KOPT-K1 (cell line): Measurements from ENCODE around the gene LAMTOR2.

ENCODE experiments used
- H3K27ac ChIP-seq: fragments of 200-600 bp; sonication (generic); 2 replicates; pipeline ENCODE4 v1.5.1; 2016; ENCODE audit warnings: antibody characterized with exemption, mild to moderate bottlenecking, low read depth, low read length; ENCODE audit not compliant: poor library complexity, severe bottlenecking
- H3K36me3 ChIP-seq: fragments of 200-600 bp; sonication (generic); 2 replicates; pipeline ENCODE4 v1.5.1; 2017; ENCODE audit warnings: antibody characterized with exemption, mild to moderate bottlenecking, low read length, moderate library complexity; ENCODE audit not compliant: insufficient read depth
- H3K9me3 ChIP-seq: fragments of 200-600 bp; sonication (generic); 2 replicates; pipeline ENCODE4 v1.5.1; 2017; ENCODE audit warnings: antibody characterized with exemption, low read length, mild to moderate bottlenecking; ENCODE audit not compliant: insufficient read depth, poor library complexity, severe bottlenecking

LAMTOR2 gene

GRCh38 chr1:156054500-156055280 is at the start of gene LAMTOR2:
LAMTOR2 (plus strand) TSS chr1:156054782; CDS start chr1:156054890, 108 bp downstream.
- peaks cover 34% of the 10 kb centered on the region for H3K36me3 ChIP-seq
- H3K9me3 ChIP-seq = no peaks in the 10 kb centered on the region
- peak within 1 kb of the TSS; percentile 83 for H3K27ac ChIP-seq

- Histone ChIP-seq H3K36me3 (peaks cover 28% of the 10 kb centered on the region), H3K9me3 (no peaks in the 10 kb centered on the region), H3K27ac (peak overlapping the region; percentile 72)
Observed at GRCh38 chr1:156004843-156005584, 49.6 kb upstream of the LAMTOR2 start.

GRCh38 chr1:156006666-156007376 is 47.8 kb upstream of the LAMTOR2 start:
- Histone ChIP-seq H3K36me3 (peaks cover 46% of the 10 kb centered on the region), H3K9me3 (no peaks in the 10 kb centered on the region), H3K27ac (no peak overlapping the region)

GRCh38 chr1:156009404-156009803 is 45.2 kb upstream of the LAMTOR2 start:
- H3K27ac ChIP-seq = no peak overlapping the region
- no peaks in the 10 kb centered on the region for H3K9me3 ChIP-seq
- H3K36me3 ChIP-seq = peaks cover 72% of the 10 kb centered on the region

DNA sequence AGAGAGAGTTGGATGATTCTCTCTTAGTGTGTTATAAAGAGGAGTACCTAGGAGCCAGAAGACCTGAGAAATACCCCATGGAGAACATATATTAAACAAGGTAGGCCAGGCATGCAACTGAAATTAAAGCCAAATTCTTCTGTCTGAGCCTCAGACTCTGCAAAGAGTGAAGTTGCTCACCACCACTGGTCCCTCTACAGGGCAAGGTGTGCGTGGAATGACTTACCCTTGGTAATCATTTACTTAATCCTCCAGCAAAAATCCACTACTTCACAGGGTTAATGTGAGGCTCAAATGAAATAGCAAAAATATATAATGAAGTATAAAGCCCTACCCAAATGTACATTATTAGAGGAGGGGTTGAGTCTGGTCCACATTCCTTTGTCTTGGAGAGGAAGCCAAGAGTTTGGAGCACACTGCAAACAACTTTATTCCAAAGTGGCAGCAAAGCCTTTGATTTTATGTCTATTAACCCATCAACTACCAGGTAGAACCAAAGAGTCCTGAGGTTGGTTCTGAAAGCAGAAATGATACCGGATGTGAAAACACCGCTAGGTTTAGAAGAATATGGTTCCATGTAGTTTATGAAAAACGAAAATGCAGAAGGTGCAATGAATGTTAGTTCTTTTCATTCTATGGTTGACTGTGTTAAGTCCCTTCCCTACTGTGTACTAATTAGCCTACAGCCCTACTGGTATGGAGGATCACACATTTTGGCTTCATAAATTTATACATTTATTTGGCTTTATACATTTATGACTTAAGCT is 42.3 kb upstream of the LAMTOR2 start:
- peaks cover 90% of the 10 kb centered on the region for H3K36me3 ChIP-seq
- no peaks in the 10 kb centered on the region for H3K9me3 ChIP-seq
- no peak overlapping the region for H3K27ac ChIP-seq

DNA sequence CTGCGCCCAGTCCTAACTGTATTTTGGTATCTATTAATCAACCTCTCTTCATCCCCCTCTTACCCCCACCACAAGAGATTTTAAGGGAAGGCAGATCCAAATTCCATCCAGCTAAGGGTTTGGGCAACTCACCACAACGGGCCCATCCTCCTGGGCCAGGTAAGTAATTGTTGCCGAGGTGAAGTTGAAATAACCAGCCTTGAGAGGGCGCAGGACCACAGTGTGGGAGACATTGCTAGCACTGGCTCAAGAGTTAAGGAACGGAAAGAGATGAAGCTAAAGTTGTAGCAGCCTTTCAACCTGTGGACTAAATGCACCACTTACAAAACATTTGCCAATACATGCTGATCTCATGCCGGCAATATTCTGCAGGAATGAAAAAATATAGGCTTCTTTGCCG is 39.8 kb upstream of the LAMTOR2 start:
- Histone ChIP-seq H3K9me3 (no peaks in the 10 kb centered on the region), H3K36me3 (peaks cover 97% of the 10 kb centered on the region), H3K27ac (no peak overlapping the region)

- Histone ChIP-seq H3K9me3 (no peaks in the 10 kb centered on the region), H3K36me3 (peaks cover 47% of the 10 kb centered on the region), H3K27ac (peak overlapping the region; percentile 63)
Observed at GRCh38 chr1:156019946-156020292, 34.7 kb upstream of the LAMTOR2 start.

- H3K36me3 ChIP-seq = peaks cover 43% of the 10 kb centered on the region
- peak within 1 kb of the TSS; percentile 63 for H3K27ac ChIP-seq
- no peaks in the 10 kb centered on the region for H3K9me3 ChIP-seq
Observed at GRCh38 chr1:156020293-156021092, 34.1 kb upstream of the LAMTOR2 start, which contains the start of gene SSR2. SSR2 (minus strand) TSS chr1:156020951; CDS start chr1:156020167, 784 bp downstream.

DNA sequence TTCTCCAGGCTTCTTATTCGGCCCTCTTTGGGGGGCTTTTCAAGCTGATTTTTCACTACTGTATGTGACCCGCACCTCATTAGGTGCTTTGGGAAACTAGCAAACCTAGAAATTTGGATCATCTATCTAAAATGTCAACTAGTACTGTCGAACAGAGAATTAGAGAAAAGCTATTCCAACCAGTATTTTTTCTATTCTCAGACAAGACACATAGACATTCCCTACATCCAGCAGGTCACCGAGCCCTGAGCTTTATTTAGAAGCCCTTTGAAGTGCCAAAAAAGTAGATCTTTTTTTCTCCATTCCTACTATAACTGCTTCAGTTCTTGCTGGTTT is 33.5 kb upstream of the LAMTOR2 start:
- Histone ChIP-seq H3K9me3 (no peaks in the 10 kb centered on the region), H3K36me3 (peaks cover 37% of the 10 kb centered on the region), H3K27ac (peak overlapping the region; percentile 63)

GRCh38 chr1:156021954-156022353 is 32.6 kb upstream of the LAMTOR2 start:
- no peak overlapping the region for H3K27ac ChIP-seq
- peaks cover 29% of the 10 kb centered on the region for H3K36me3 ChIP-seq
- no peaks in the 10 kb centered on the region for H3K9me3 ChIP-seq

DNA sequence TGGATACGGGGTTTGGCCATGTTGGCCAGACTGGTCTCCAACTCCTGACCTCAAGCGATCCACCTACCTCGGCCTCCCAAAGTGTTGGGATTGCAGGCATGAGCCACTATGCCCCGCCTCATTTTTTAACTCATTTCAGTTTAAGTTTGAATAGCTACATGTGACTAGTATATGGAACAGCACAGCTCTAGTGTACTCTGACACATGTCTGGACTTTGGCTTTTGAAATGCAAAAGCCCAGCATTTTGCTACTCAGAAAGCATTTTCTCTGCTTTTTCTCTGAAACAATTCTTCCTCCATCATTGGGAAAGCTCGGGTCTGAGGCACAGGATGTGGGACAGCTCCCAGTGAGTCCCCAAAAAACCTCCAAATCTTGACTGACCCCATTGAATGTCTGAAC is 29.8 kb upstream of the LAMTOR2 start:
- H3K36me3 ChIP-seq = peaks cover under 1% of the 10 kb centered on the region; the same call in 1 of the 2 replicates
- no peaks in the 10 kb centered on the region for H3K9me3 ChIP-seq
- no peak overlapping the region for H3K27ac ChIP-seq

GRCh38 chr1:156025876-156026275 is 28.7 kb upstream of the LAMTOR2 start:
- Histone ChIP-seq H3K9me3 (no peaks in the 10 kb centered on the region), H3K36me3 (no peaks in the 10 kb centered on the region), H3K27ac (no peak overlapping the region)

- H3K27ac ChIP-seq = no peak overlapping the region
- H3K36me3 ChIP-seq = no peaks in the 10 kb centered on the region
Observed at GRCh38 chr1:156026588-156026987, 28.0 kb upstream of the LAMTOR2 start.

GRCh38 chr1:156033011-156033410 is 21.6 kb upstream of the LAMTOR2 start:
- Histone ChIP-seq H3K36me3 (peaks cover 13% of the 10 kb centered on the region), H3K27ac (no peak overlapping the region), H3K9me3 (no peaks in the 10 kb centered on the region)

More at GRCh38 chr1:156026588-156026987, 28.0 kb upstream of the LAMTOR2 start:
- H3K9me3 ChIP-seq = no peaks in the 10 kb centered on the region
